ENCODE measurements around the gene C1orf52. TPM values are rescaled to one million over a fixed set of nuclear protein-coding genes. Genes with fewer than 3 reads are reported as not detected.

Gene C1orf52
- total and polyA plus RNA-seq, 9 of the 15 experiments (the other 6 are each of a cell fraction or from before 2014, with no cell fraction given), result 17.0 to 38.5 (median 33.0) TPM

DNA sequence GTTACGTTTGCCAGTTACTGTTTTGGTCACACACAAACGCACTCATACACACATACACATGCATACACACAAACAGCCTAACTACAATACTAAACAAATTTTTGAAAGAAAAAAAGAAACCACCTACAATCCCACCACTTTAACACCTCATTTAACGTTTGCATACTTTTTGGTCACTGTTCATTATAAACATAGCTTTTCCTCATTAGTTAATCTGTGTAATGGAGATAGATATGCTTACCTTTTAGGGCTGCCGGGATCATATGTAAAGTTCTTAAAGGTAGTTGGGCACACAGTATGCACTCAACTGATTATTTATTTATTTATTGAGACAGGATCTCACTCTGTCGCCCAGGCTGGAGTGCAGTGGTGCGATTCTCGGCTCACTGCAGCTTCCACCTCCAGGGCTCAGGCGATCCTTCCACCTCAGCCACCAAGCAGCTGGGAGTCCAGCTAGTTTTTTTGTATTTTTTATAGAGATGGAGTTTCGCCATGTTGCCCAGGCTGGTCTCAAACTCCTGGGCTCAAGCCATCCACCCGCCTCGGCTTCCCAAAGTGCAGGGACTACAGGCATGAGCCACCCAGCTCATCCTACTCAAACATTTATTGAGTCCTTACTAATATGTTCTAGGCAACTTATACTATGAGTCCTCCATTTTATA, 17.6 kb upstream of the C1orf52 start (continued):
- TF ChIP-seq BRF1 (IDR thresholded peaks at IDR 0.05; ENCODE audit: borderline replicate concordance, extremely low read depth, insufficient read length) (no peak), POLR2AphosphoS5 (IDR thresholded peaks at IDR 0.05; ENCODE audit: control insufficient read depth, insufficient read depth, low read depth, low read length) (no peak), ARNT (IDR thresholded peaks at IDR 0.05) (no peak; a peak in 2 of 4 replicates), ZZZ3 (IDR thresholded peaks at IDR 0.05) (no peak), MEF2A (IDR thresholded peaks at IDR 0.05; ENCODE audit: control insufficient read depth, low read depth, low read length) (no peak), CREBBP (IDR thresholded peaks at IDR 0.05; ENCODE audit: low read depth, low read length) (no peak), IFI16 (CRISPR knock-in tag; IDR thresholded peaks at IDR 0.05) (no peak), CCNT2 (IDR thresholded peaks at IDR 0.05; ENCODE audit: borderline replicate concordance, extremely low read depth, insufficient read length, low read depth, low read length) (no peak), NR3C1 (CRISPR knock-in tag; IDR thresholded peaks at IDR 0.05) (no peak), ZKSCAN8 (CRISPR knock-in tag; IDR thresholded peaks at IDR 0.05) (no peak), PTBP1 (IDR thresholded peaks at IDR 0.05; ENCODE audit: low read depth, low read length) (no peak), CBFB (CRISPR knock-in tag; IDR thresholded peaks at IDR 0.05) (no peak), PHB (CRISPR knock-in tag; IDR thresholded peaks at IDR 0.05) (no peak), HLTF (IDR thresholded peaks at IDR 0.05) (peak; percentile 13; the same call in 1 of the 2 replicates), MCM5 (IDR thresholded peaks at IDR 0.05; ENCODE audit: low read depth) (no peak), HDAC3 (IDR thresholded peaks at IDR 0.05; ENCODE audit: borderline replicate concordance, partially characterized antibody) (no peak), ZNF780A (CRISPR knock-in tag; IDR thresholded peaks at IDR 0.05) (no peak), CHD4 (IDR thresholded peaks at IDR 0.05; ENCODE audit: insufficient read depth, insufficient replicate concordance, low read depth, low read length, poor library complexity, severe bottlenecking) (no peak), PTRF (tag; IDR thresholded peaks at IDR 0.05) (no peak), ZNF77 (CRISPR knock-in tag; IDR thresholded peaks at IDR 0.05) (no peak), U2AF1 (optimal IDR thresholded peaks at IDR 0.05; ENCODE audit: low read depth, low read length) (no peak), HBP1 (CRISPR knock-in tag; IDR thresholded peaks at IDR 0.05) (no peak)
- TF ChIP-seq, protein P1, sequence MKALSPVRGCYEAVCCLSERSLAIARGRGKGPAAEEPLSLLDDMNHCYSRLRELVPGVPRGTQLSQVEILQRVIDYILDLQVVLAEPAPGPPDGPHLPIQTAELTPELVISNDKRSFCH (CRISPR knock-in tag; IDR thresholded peaks at IDR 0.05), result no peak
- TF ChIP-seq, protein P1 (tag; IDR thresholded peaks at IDR 0.05), result no peak
